GM19043 (cell line): ENCODE measurements around the gene NUDT13.

Experiments used
- ATAC-seq: cut with Tn5 transposase; IDR thresholded peaks from one replicate; pipeline ENCODE4 v1.9.1; 2021; ENCODE audit warnings: low read depth; ENCODE audit not compliant: unreplicated experiment

Gene NUDT13

DNA sequence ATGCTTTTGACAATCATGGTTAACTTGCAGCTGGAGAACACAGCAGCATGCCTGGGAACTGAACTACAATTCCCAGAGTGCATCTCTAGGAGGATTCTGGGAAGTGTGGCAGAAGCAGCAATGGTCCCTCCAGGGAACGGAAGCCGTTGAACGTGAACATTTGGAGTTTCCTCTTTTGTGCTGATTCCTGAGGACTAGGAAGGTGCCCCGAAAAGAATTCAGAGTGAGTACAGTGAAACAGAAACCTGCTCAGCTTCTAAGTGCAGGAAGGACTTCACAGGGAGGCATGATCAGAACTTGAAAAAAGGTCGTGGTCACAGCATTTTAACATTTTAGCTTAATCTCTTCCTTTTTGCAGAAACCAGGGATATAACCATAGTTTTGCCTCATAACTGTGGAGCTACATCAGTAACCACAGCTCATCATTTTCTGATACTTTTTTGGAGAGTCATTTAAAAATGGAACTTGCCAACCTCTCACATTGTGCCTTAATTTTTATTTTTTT is at the start of gene NUDT13:
Gene NUDT13 (plus strand): TSS at position 111 of the 505 bp plus-strand sequence. CDS start 3,911 bp downstream, outside the sequence.
- ATAC-seq: peak; percentile 53

DNA sequence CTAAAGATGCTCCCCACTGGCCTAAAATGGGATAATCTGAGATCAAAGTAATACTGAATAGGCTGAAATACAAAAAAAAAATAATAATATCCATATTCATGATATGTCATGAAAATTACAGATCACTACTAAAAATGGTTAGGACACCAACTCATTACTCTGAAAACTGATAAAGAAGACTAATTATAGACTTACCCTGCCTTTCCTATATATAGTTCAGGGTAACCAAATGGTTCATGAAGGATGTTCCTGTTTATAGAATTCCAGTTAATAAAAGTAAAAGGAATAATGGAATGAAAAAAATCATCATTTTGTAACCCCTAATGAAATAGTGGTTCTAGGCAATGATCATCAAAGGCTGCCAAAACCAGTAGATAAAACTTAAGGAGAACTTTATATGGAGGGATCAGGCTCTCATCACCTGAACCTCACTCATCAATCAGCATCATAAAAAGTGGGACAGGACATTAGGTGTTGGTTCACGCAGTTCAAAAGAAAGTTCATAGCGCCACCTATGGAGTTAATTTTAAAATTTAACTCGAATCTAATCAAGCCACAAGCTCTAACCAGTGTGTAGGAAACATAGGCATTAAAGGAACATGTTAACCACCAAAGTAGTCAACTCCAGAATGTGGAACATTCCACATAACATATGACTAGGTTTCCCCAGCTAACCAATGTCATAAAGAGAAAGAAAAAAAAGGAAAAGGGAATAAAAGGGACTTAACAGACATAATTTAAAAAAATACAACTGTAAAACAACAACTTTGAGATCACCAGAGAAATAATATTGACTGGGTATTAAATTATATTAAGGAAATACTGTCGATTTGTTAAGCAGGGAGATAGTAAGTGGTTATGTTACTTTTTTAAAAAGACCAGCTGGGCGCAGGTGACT is 49.3 kb upstream of the NUDT13 start:
- ATAC-seq: no peak

DNA sequence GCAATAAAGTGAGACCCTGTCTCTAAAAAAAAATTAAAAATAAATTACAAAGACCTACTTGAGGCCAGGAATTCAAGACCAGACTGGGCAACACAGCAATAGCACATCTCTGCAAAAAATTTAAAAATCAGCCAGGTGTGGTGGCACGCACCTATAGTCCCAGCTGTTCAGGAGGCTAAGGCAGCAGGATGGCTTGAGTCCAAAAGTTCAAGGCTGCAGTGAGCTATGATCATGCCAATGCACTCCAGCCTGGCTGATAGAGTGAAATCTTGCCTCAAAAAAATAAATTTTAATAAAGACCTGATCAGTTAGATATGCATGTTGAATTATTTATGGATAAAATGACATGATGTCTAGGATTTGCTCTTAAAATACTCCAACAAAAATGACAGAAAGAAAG is 48.5 kb upstream of the NUDT13 start:
- no peak for ATAC-seq

DNA sequence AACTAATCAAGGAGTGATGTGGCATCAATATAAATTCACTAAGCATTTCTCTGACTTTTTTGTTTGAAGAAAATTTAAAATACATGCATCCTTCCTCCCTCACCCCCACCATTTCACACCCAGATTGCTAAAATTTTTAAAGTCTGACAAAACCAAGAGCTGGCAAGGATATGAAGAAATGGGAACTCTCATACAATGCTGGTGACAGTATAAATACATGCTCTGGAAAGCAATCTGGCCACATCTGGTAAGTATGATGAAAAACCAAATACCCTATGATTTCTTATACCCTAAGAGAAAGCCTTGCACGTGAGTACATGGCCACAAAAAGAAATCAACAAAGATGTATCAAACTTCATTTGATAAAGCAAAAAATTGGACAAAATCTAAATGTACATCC is 44.8 kb upstream of the NUDT13 start:
- ATAC-seq: no peak

DNA sequence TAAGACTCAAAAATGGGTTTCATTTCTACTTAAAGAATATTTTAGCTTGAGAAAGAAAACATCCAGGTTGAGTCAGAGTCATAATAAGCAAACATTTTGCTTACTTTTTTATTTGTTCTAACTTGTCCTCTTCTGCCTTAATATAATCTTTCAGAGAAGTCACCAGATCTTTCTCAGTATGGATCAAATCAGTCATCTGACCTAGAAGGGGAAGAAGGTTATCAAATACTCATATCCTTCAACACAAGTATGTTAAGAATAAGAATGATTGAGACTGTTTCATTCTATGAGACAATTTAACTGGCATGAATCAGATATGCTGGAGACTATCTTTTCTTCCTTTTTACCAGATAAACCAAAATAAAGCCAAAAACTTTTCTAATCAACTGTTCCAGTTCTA is 36.6 kb upstream of the NUDT13 start:
- ATAC-seq: no peak

DNA sequence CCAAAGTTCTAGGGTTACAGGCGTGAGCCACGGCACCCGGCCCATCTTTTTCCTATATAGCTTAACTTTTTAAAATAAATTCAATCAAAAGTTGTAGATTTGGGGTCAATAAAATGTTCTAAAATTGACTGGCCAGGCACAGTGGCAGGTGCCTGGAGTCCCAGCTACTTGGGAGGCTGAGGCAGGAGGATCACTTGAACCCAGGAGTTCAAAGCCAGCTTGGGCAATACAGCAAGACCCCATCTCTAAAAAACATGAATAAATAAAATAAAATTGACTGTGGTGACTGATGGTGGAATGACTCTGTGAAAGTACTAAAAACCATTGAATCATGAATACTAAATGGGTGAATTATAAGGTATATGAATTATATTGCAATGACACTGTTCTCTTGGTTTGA is 34.4 kb upstream of the NUDT13 start:
- no peak for ATAC-seq

DNA sequence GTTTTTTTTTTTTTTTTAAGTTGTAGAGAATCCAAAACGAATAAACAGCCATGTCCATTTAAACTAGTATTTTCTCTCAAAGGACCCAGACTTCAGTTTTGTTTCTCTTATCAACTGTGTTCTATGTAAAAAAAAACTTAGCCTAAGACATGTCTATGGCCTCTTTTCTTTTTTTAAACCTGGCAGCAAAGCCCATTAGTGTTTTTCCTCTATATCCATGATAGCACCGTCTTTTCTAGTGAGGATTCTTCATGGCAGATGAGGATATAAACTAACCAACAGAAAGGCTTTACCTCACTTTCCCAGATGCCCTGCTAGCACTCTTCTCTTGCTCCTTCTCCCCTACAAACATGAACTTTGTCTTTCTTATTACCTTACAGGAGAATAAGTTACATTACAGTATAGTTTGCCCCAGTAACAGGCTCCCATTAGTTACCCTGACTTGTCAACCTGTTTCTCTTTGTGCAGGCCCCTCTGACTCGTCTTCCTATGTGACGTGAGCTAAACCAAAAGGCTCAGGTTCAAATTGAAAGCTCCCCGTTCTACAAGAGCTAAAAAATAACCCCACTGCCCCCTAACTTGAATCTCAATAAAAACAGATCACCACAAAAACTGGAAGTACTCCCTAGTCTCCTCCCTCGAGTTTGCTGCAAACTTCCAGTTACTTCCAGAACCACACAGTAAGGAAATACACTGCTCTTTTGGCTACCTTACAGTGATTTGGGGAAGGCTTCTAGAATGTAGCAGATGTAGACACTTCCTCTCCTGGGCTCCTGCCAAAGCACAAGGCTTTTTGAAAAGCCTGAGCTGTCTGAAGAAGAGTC is 33.7 kb upstream of the NUDT13 start:
- ATAC-seq: no peak

DNA sequence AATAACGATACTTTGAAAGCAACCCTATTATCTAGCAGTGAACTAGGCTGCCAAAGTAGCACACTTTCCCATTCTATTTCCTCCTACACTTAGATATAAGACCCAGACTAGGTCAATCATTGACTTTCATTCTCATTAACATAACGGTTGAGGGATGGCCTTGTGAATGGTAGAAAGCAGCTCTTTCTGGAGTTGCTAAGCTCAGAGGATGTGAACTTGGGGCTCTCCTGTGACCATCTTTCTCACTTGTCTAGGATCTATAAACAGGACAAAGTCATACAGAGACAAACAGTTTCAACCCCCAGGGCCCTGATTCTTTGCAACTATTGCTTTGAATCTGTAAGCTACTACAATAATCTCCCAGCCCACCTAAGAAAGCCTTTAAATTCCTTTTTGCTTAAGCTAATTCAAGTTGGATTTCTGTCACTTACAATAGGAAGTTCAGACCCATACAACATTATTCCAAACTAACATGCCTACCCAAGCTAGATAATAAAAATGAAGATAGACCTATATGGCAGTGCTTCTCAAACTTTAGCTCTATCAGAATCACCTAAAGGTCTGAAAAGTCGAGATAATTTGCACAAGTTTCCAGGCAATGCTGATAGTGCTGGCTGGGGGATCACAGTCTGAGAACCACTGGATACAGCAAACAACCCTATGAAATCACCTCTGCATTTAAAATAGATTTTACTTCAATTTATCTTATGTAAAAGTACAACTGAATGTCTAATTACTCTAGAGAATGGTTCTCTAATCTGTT is 30.3 kb upstream of the NUDT13 start:
- peak; percentile 75 for ATAC-seq

DNA sequence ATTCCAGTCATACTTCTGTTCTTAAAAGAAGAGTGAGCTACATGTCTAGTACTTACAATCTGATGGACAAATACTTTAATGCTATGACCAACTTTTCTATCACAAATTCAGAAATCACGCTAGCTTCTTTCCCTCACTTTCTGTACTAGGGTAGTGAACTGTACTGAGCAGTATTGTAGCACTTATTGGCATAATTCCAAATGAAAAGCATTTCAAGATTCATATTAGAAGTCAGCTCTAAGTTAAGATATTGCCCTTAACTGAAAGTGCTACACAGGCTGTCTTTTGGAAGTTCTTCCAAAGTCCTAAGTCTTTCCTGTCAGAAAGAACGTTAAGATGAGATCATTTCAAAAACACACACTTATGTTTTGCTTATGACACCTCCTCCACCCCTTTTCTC is 27.0 kb upstream of the NUDT13 start:
- no peak for ATAC-seq

DNA sequence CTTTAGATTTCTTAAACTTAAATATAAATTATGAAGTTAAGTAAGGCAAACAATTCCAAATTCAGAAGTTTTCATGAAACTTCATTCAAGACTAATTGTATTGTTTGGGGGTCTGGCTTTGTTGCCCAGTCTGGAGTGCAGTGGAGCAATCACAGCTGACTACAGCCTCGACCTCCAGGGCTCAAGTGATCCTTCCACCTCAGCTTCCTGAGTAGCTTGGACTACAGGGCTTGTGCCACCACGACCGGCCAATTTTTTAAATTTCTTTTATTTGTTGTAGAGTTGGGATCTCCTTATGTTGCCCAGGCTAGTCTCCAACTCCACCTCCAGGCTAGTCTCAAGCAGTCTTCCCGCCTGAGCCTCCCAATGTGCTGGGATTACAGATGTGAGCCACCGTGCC is 26.0 kb upstream of the NUDT13 start:
- no peak for ATAC-seq

DNA sequence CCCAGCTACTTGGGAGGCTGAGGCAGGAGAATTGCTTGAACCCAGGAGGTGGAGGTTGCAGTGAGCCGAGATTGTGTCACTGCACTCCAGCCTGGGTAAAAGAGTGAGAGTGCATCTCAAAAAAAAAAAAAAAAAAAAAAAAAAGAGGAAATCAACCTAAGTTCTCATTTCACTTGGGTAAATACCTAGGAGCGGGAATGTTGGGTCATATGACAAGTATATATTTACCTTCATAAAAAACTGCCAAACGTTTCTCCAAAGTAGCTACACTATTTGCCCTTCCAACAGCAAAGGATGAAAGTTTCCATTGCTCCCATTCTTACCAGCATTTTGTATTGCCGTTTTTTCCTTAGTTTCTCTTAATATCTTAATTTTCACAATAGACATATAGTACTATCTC is 23.4 kb upstream of the NUDT13 start:
- no peak for ATAC-seq

DNA sequence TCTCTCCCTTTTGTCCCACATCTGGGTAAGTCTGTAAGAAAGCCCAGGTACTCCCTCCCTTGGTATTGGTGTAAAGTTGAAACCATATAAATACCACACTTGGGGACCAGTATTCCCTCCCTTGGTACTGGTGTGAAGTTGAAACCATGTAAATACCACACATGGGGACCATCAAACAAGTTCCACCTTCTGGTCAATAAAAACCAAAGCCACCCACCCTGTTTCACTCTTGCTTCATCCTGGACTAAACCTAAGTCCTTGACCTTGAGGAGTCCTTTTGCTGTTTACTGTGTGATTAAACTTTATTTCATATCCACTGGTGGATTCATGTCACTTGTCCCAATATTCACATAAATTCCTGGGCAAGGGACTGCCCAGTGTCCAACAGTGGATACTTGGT is 22.0 kb upstream of the NUDT13 start:
- ATAC-seq: no peak

DNA sequence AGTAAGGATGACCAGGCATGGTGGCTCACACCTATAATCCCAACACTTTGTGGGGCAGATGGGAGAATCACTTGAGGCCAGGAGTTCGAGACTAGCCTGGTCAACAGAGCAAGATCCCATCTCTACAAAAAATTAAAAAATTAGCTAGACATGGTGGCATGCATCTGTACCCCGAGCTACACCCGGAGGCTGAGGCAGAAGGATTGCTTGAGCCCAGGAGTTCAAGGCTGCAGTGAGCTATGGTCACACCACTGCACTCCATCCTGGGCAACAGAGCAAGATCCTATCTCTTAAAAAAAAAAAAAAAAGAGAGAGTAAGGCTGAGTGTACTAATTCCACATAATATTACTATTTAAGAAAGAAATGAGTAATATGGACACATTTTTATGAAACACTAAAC is 17.4 kb upstream of the NUDT13 start:
- ATAC-seq: no peak

DNA sequence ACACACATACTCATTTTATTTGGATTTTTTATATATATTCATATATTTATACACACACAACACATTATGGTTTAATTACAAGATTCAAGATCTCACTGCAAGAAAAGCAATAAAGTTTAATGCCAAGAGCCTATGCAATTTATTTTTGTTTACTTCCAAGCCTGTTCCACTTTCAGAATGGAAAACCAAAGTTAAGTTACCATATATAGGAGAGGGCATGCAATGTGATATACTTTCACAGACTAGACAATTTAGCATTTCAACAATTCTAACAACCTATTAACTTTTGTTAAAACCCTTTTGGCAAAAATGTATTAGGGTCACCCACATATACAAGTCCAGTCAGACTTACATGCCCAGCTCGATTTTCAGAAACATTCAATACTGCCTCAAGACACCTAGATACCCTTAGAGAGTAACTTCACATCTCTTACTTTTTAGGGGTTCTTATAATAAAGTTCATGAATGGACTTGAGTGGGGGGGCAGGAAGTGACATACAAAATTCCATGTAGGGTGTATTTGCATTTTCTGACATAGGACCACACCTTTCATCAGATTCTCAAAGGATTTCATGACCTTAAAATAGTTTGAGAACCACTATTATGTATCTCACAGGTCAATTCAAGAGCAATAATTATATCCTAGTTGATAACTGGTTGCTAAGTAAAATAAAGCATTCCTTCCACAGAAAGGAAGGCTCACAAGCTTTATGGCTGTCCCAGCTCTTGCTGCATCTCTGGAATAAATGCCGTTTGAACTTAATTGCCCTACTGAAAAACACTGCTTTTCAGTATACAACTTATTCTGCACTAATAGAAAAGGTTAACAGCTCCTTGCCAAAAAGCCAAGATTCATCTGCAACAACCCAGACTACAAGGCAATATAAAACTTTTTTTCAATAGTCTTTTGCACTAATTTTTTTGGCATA is 16.1 kb upstream of the NUDT13 start:
- no peak for ATAC-seq

DNA sequence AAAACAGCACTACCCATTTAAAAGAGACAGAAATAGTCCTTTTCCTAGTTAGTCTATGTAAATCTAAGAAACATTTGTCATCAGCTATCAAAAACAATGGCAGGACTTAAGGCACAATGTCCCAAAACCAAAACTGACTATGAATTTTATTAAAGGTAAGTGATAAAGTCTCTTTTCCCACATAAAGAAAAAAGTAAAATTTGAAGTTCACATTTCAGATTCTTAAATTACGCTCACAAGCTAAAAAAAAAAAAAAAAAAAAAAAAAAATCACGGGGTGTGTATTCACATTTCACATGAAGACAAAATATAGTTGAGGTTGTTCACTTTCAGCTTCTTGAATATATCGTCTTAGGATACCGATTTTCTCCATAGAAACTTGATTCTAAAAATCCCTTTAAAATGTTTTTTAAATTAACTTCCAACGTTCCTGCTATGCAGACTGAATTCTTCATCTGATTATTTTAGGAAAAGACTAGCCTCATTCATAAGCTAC is 15.2 kb upstream of the NUDT13 start:
- no peak for ATAC-seq

DNA sequence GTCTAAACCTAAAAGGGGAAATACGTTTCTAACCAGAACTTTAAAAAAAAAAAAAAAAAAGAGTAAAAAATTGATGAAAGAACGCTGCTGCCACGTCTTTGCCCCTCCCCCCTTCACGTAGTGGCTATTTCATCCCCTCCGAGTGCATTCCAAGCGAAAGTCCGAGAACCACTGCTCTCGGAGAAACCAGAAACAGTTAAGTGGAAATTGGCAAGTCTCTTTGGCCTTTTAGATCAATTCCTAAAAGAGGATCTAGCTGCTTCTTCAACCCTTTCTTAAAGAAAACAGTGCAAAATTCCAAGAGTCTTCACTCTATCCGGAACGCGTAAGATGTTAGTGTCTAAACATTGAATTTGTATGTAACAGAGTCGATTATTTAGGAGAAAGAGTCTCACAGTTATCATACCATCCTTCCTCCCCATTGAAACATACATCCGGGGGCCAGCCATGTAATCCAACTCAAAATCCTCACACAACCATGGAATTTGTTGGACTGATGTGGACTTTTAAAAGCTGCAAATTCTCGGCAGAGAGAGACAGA is 14.7 kb upstream of the NUDT13 start:
- no peak for ATAC-seq

DNA sequence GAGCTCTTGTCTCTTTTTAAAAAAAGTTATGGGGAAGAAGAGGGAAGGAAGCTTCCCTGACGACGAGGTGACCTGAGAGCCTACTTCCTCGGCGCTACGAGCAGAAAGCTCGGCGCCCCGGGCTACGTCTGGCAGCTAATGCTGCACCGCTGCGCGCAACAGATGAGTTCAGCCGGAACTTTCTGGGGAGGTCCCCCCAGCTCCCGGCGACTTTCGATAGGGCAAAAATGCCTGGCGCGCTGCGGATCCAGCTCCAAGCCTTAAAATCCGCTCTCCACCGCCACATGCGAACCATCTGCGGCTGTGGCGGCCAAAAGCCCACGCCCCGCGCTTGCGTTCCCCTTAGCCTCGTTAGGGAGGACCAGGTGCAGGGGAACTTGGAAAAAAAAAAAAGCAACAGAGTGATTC is 14.2 kb upstream of the NUDT13 start:
- ATAC-seq: peak; percentile 37

DNA sequence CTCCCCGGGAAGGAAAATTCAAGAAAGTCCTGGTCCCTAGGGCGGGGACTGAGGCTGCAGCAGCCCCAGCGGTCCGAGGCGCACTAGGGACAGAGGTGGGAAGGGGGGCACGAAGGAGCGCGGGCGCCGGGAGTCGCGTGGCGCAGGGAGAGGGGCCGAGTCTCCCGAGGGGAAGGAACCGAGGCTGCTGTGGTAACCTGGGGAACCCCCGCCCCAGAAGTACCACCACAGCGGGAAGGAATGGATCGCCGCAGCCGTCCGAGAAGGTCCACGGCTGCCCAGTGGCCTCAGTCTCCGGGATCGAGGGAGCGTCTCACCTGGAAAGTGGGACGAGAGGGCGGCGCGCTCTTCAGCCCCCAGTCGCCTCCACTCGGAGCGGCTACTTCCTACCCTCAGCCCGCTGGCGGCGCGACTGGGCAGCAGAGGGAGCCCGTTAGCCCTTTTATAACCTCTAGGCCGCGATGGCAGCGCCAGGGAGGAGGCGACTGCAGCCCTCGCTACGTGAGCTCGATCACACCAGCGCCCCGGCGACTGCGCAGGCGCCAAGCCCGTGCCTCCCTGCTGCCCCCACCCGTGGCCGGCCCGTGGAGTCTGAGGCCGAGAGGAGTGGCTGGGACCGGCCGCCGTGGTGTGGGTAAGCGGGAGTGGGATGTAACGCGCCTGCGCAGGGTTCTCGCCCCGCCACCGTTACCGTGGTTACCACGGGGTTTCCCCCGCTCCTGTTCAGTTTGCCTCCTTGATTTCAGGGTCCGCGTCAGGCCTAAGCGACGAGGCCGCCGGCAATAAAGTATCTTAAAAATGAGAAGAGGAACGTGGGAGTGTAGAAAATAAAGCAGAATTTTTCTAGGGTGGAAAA is 13.6 kb upstream of the NUDT13 start, which contains the start of gene P4HA1:
Gene P4HA1 (minus strand): TSS at position 418 of the 856 bp plus-strand sequence. CDS start 21,983 bp downstream, outside the sequence.
- peak; percentile 71 for ATAC-seq
